Measurements from ENCODE around the gene PATJ.

- TF ChIP-seq CTCF (conservative IDR thresholded peaks at IDR 0.05; ENCODE audit: low read depth, low read length) (no peak), EZH2phosphoT487 (IDR thresholded peaks at IDR 0.05; ENCODE audit: borderline replicate concordance, low read length) (no peak), EZH2 (IDR thresholded peaks at IDR 0.05; ENCODE audit: low read length, unreplicated experiment) (no peak)
These were observed 189.5 kb downstream of the PATJ start for GRCh38 chr1:61931587-61932279.
